ENCODE data around the gene NUP37. TPM values are rescaled to one million over a fixed set of nuclear protein-coding genes. Genes with fewer than 3 reads are reported as not detected.
"Not testable (repeated sequence)": the region's sequence is repeated elsewhere in the genome, so short reads cannot be mapped to it uniquely, and the experiment has no call there.

Gene NUP37
- 4.1 TPM for total RNA-seq

GRCh38 chr12:102119674-102120563, at the start of gene NUP37, which contains the start of gene PARPBP:
Gene NUP37 (minus strand): TSS chr12:102120114. CDS start chr12:102118518, 1,596 bp downstream.
Gene PARPBP (plus strand): TSS chr12:102120183. CDS start chr12:102123889, 3,706 bp downstream.
- DNase-seq (ENCODE audit: low spot score in 2 of 2) (peak; percentile 63 to 85), FAIRE-seq (no peak)

DNA sequence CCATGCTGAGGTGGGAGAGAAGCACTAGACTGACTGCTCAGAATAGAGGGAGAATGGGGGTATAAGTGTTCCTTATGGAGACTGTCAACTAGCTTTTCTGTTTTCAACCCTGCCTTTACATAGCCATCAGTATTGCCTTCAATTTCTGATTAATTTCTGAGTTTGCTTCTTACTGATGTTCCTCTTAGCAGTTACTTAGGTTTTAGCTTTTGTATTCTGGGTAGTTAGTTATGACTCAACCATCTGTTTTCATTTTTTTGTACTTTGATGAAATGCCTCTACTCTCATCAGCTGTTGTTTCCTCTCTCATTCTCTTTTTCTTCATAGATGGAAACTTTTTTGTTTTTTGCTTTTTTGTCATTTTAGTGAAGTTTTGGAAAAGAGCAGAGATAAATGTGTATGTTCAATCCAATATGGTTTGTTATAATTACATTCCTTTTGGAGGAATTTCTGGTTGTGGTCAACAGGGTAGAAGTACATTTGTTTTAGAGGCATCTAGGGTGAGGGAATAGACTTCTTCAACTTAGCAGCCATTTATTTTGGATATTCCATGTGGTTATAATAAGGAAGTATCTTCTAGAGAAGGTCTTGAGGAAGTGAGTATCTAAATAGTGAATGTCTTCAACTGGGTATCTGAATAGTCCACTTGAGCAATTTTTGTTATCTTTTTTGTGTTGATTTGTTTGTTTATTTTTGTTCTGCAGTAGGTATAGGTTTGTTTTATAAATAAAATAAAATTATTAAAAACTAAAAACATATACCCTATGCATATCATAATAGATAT, 48.1 kb upstream of the NUP37 start:
- FAIRE-seq (no peak), DNase-seq (ENCODE audit: low spot score in 2 of 2) (no peak)

DNA sequence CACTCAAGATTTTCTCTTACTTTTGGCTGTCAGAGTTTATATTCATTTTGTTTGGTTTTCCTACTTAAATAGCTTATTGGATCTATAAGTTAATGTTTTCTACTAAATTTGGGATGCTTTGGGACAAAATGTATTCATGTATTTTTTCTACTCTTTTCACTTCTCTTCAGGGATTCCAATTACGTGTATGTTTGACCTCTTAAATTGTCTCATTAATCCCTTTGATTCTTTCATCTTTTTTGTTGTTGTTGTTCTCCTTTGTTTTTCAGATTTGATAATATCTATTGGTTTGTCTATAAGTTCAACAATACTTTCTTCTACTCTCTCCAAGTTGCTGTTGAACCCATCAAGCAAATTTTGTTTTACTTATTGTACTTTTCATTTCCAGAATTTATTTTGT, 43.5 kb upstream of the NUP37 start:
- no peak for DNase-seq (ENCODE audit: low spot score in 2 of 2)
- no peak for FAIRE-seq

GRCh38 chr12:102155206-102155605, 35.3 kb upstream of the NUP37 start:
- not testable (repeated sequence) for FAIRE-seq; DNase-seq (ENCODE audit: low spot score in 2 of 2)

GRCh38 chr12:102147062-102147587, 27.2 kb upstream of the NUP37 start:
- FAIRE-seq; DNase-seq (ENCODE audit: low spot score in 2 of 2): not testable (repeated sequence)

DNA sequence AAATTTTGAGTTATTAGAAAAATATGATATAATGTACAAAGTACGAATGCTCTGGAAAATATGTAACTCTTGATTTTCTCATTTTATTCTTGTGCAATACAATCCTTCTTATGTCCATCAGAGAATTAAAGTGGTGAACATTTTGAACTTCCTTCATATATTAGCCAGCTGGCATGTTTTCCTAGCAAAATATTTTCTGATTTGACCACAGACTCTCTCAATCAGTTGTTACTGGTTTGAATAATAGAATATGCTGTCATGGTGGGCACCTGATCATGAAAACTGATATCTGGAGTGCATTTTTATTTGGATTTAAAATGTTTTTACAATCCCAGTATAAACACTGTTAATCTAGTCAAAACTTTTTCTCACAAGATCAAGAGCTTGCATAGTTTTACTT, 24.3 kb upstream of the NUP37 start:
- FAIRE-seq (no peak), DNase-seq (ENCODE audit: low spot score in 2 of 2) (no peak)

DNA sequence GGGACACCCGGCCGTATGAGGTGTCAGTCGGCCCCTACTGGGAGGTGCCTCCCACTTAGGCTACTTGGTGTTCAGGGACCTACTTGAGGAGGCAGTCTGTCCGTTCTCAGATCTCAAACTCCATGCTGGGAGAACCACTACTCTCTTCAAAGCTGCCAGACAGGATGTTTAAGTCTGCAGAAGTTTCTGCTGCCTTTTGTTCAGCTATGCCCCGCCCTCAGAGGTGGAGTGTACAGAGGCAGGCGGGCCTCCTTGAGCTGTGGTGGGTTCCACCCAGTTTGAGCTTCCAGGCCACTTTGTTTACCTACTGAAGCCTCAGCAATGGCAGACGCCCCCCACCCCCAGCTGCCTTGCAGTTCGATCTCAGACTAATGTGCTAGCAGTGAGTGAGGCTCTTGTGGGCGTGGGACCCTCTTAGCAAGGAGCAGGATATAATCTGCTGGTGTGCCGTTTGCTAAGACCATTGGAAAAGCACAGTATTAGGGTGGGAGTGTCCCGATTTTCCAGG, 23.0 kb upstream of the NUP37 start:
- DNase-seq (ENCODE audit: low spot score in 2 of 2); FAIRE-seq: not testable (repeated sequence)

- not testable (repeated sequence) for DNase-seq (ENCODE audit: low spot score in 2 of 2); FAIRE-seq
These were observed 17.7 kb upstream of the NUP37 start for GRCh38 chr12:102137619-102138018.

GRCh38 chr12:102131442-102131841, 11.5 kb upstream of the NUP37 start:
- FAIRE-seq; DNase-seq (ENCODE audit: low spot score in 2 of 2): not testable (repeated sequence)

GRCh38 chr12:102130720-102131119, 10.8 kb upstream of the NUP37 start:
- not testable (repeated sequence) for DNase-seq (ENCODE audit: low spot score in 2 of 2); FAIRE-seq

GRCh38 chr12:102121328-102121727, 1.4 kb upstream of the NUP37 start:
- not testable (repeated sequence) for DNase-seq (ENCODE audit: low spot score in 2 of 2); FAIRE-seq

DNA sequence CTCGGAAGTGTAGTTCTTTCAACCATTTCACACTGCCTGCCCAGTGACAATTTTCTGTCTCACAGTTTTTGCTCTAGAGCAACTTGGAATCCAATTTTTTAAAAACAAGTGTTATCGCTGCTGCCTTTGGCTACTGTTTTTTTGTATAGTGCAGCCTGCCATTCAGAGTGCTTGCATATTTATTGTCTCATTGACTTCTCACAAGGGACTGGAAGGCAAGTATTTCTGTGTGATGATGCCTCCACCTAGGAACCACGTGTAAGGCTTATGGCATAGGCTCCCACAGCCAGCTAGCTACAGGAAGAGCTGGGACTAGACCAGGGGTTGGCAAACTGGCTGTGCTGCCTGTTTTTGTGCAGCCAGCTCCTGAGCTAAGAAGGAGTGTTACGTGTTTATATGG, 972 bp upstream of the NUP37 start:
- no peak for DNase-seq (ENCODE audit: low spot score in 2 of 2)
- FAIRE-seq: no peak

DNA sequence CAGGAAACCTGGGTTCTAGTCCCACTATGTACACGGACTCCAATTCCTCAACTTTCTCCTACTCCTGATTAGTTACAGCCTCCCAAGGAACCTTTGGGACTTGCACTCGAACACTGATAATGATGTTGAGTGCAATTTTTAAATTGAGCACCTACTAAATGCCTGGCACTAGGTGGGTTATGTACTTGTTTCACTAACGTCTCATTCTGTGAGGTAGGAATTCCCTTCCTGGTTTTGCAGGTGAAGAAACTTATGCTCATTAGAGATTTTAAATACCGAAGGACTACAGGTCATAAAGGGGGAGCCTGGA, 605 bp upstream of the NUP37 start:
- DNase-seq (ENCODE audit: low spot score in 2 of 2) (no peak), FAIRE-seq (no peak)

DNA sequence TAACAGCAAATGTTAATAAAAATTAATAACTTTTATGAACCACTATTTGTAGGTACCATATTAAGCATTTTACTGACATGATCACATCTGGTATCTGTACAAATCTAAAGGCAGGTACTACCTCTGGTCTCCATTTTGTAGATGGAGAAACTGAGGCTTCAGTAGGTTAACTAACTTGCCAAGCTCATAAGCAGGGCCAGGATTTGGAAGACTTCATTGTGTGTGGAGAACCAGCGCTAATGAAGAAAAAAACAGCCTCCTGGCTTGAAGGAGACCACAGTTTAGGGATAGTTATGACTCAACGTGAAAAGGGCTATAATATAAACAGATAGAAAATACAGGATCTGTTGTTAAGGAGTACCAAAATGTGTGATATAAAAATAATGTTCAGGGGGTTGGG, 1.0 kb downstream of the NUP37 start:
- DNase-seq (ENCODE audit: low spot score in 2 of 2): no peak
- FAIRE-seq: no peak

DNA sequence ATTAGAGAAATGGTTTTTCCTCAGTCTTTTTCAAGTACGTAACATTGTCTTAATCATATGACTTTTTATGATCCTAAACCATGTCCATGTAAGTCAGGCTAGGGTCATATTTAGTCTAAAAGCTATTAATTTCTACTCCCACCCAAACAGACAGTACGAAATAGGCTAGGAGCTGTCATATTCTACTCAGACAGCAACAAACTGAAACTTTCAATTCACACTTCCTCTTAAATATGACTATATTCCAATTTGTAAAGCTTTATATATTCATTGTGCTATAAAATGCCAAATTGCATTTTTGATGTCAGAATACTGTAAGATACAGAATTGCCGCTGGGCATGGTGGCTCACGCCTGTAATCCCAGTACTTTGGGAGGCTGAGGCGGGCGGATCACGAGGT, 3.5 kb downstream of the NUP37 start:
- FAIRE-seq (no peak), DNase-seq (ENCODE audit: low spot score in 2 of 2) (no peak)

GRCh38 chr12:102114212-102114611, 5.7 kb downstream of the NUP37 start:
- DNase-seq (ENCODE audit: low spot score in 2 of 2): no peak
- FAIRE-seq: no peak

GRCh38 chr12:102110782-102111181, 9.1 kb downstream of the NUP37 start:
- DNase-seq (ENCODE audit: low spot score in 2 of 2) (no peak), FAIRE-seq (no peak)

GRCh38 chr12:102107970-102108369, 11.9 kb downstream of the NUP37 start:
- DNase-seq (ENCODE audit: low spot score in 2 of 2): no peak
- no peak for FAIRE-seq

- FAIRE-seq: no peak
These were observed 13.0 kb downstream of the NUP37 start for GRCh38 chr12:102106905-102107304.

GRCh38 chr12:102096855-102097254, 23.1 kb downstream of the NUP37 start:
- no peak for FAIRE-seq
- no peak for DNase-seq (ENCODE audit: low spot score in 2 of 2)

More at GRCh38 chr12:102106905-102107304, 13.0 kb downstream of the NUP37 start:
- DNase-seq (ENCODE audit: low spot score in 2 of 2): no peak
